CD8-positive, alpha-beta memory T cell (primary cell): Measurements from ENCODE around the gene ZNF425. TPM values are rescaled to one million over a fixed set of nuclear protein-coding genes. Genes with fewer than 3 reads are reported as not detected.

ENCODE experiments used
- CTCF ChIA-PET: fragments of 350-600 bp; sonication (Branson Sonifier 250); formaldehyde crosslinking; loops from one replicate; lab custom pipeline; 2021; ENCODE audit warnings: antibody characterized with exemption; lab: Charles Lee
- POLR2A ChIA-PET: fragments of 350-600 bp; sonication (Branson Sonifier 250); formaldehyde crosslinking; loops from one replicate; lab custom pipeline; 2021; ENCODE audit warnings: antibody characterized with exemption; lab: Charles Lee
- DNase-seq, 5 donors: peaks; one replicate each; pipeline versions ENCODE4 v3.0.0 to v3.0.0-alpha.2; 2020 to 2022; ENCODE audit warnings: mixed read lengths in 1 of 5
- H3K27ac ChIP-seq: one replicate; pipeline ENCODE4 v1.7.0; 2013; ENCODE audit warnings: low read depth, mild to moderate bottlenecking, low read length, moderate library complexity
- H3K27me3 ChIP-seq: 2 replicates; pipeline ENCODE4 v1.7.0; 2013; ENCODE audit warnings: low read length, mild to moderate bottlenecking; ENCODE audit not compliant: insufficient read depth, poor library complexity, severe bottlenecking
- H3K36me3 ChIP-seq: 2 replicates; pipeline ENCODE4 v1.7.0; 2013; ENCODE audit warnings: mild to moderate bottlenecking, low read length, moderate library complexity; ENCODE audit not compliant: insufficient read depth
- H3K4me1 ChIP-seq: 2 replicates; pipeline ENCODE4 v1.7.0; 2013; ENCODE audit warnings: mild to moderate bottlenecking, low read length, moderate library complexity; ENCODE audit not compliant: insufficient read depth
- H3K4me3 ChIP-seq: 2 replicates; pipeline ENCODE4 v1.7.0; 2013; ENCODE audit warnings: mild to moderate bottlenecking, low read length
- H3K9me3 ChIP-seq: 2 replicates; pipeline ENCODE4 v1.7.0; 2013; ENCODE audit warnings: mild to moderate bottlenecking, low read length
- H3K27ac Mint-ChIP-seq, 8 donors: one replicate each; pipeline ENCODE4 v1.8.0; 2020 to 2021; ENCODE audit warnings: mixed read lengths in 8 of 8, mild to moderate bottlenecking in 6 of 8, inconsistent platforms in 3 of 8, moderate library complexity in 3 of 8
- H3K27me3 Mint-ChIP-seq, 2 donors: one replicate each; pipeline ENCODE4 v1.8.0; 2020 to 2021; ENCODE audit warnings: mixed read lengths in 2 of 2, mild to moderate bottlenecking in 1 of 2, moderate library complexity in 1 of 2
- H3K36me3 Mint-ChIP-seq, 3 donors: one replicate each; pipeline ENCODE4 v1.8.0; 2020 to 2021; ENCODE audit warnings: mixed read lengths in 3 of 3, inconsistent platforms in 1 of 3, mild to moderate bottlenecking in 1 of 3
- H3K4me1 Mint-ChIP-seq, 3 donors: one replicate each; pipeline ENCODE4 v1.8.0; 2020 to 2021; ENCODE audit warnings: mixed read lengths in 3 of 3, inconsistent platforms in 1 of 3, mild to moderate bottlenecking in 1 of 3
- H3K4me3 Mint-ChIP-seq, 7 donors: one replicate each; pipeline ENCODE4 v1.8.0; 2020 to 2021; ENCODE audit warnings: mixed read lengths in 7 of 7, mild to moderate bottlenecking in 6 of 7, moderate library complexity in 4 of 7, inconsistent platforms in 2 of 7
- H3K9me3 Mint-ChIP-seq, 5 donors: one replicate each; pipeline ENCODE4 v1.8.0; 2020 to 2022; ENCODE audit warnings: mixed read lengths in 5 of 5, mild to moderate bottlenecking in 3 of 5, moderate library complexity in 2 of 5, inconsistent platforms in 1 of 5
- polyA plus RNA-seq: library from polyadenylated mRNA; unstranded; fragments of 300-500 nt; fragmentation: Illumina TruSeq; gene quantifications from one replicate; pipeline ENCODE4 v1.2.3, GENCODE V29; 2021
- total RNA-seq, 2 experiments: library from RNA; stranded (reverse); gene quantifications; one replicate each; pipeline ENCODE4 v1.2.3, GENCODE V29; 2021

Gene ZNF425
- total and polyA plus RNA-seq, 3 experiments from 2014 or later: 1.4 to 1.8 (median 1.7) TPM

GRCh38 chr7:149126662-149127266, 640 bp upstream of the ZNF425 start:
- H3K36me3 Mint-ChIP-seq: peaks cover 8 to 31% (median 11%) of the 10 kb centered on the region in 3 donors
- Histone ChIP-seq H3K27me3 (no peaks in the 10 kb centered on the region), H3K9me3 (peaks cover 13% of the 10 kb centered on the region), H3K27ac (peak overlapping the region; percentile 96), H3K4me1 (peaks cover 14% of the 10 kb centered on the region), H3K36me3 (peaks cover 10% of the 10 kb centered on the region), H3K4me3 (peak overlapping the region; percentile 99)
- peaks cover 9 to 14% (median 10%) of the 10 kb centered on the region in 5 donors for H3K9me3 Mint-ChIP-seq
- peak overlapping the region; percentile 86 to 99 (median 98) for H3K27ac Mint-ChIP-seq
- peak; percentile 33 to 69 (median 46) for DNase-seq
- H3K27me3 Mint-ChIP-seq: peaks cover 0 to 2% of the 10 kb centered on the region in 2 donors
- ChIA-PET CTCF (interaction anchor here (0.6 to 4.5 kb wide), 15 partner anchors 8 to 121 kb away, joined by 3 to 61 read pairs (median 3); partner anchors contain the start of genes ZNF282 and ZNF398), POLR2A (interaction anchor here (0.5 to 1.8 kb wide), 4 partner anchors 21 to 408 kb away, joined by 4 to 34 read pairs (median 5); partner anchors contain the start of genes ZNF398 and ZNF786)
- peaks cover 17 to 28% (median 23%) of the 10 kb centered on the region in 3 donors for H3K4me1 Mint-ChIP-seq
- peak overlapping the region; percentile 95 to 100 (median 99) for H3K4me3 Mint-ChIP-seq

DNA sequence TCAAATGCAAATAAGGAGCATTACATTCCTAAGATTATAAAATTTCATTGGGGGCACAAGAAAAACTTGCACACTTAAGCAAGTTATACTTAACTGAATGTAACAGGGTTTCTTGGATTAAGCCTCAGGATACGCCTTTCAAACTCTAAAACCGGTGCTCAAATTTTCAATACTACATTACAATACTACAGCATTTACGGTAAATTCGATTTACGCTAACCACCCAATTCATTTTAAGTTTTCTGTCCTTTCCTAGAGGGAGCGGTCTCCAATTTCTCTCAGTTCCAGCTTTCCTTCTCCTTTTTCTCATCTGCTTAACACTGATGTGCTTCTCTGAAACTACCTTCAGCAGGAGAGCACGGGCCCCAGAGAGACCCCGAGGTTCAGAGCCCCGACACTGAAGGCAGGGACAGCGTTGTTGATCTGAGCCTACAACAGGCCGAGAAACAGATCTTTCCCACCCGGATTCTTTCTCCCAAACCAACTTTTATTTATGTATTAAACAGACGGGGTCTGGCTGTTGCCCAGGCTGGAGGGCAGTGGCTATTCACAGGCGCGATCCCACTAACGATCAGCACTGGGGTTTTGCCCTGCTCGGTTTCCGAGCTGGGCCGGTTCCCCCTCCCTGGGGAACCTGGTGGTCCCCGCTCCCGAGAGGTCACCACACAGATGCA, 798 bp downstream of the ZNF425 start:
- Mint-ChIP-seq H3K4me1 (peaks cover 17 to 28% (median 23%) of the 10 kb centered on the region in 3 donors), H3K36me3 (peaks cover under 1 to 18% (median 2%) of the 10 kb centered on the region in 3 donors), H3K4me3 (peak overlapping the region; percentile 95 to 100 (median 99)), H3K9me3 (peaks cover 0 to under 1% (median 0%) of the 10 kb centered on the region in 5 donors), H3K27me3 (peaks cover 0 to 2% of the 10 kb centered on the region in 2 donors), H3K27ac (peak overlapping the region; percentile 86 to 99 (median 97))
- no peaks in the 10 kb centered on the region for H3K27me3 ChIP-seq
- ChIA-PET CTCF (interaction anchor here (1.0 to 4.5 kb wide), 8 partner anchors 9 to 162 kb away, joined by 3 to 61 read pairs (median 5); partner anchors contain the start of gene ZNF398), POLR2A (interaction anchor here (0.6 to 1.8 kb wide), 5 partner anchors 22 to 159 kb away, joined by 3 to 34 read pairs (median 4); partner anchors contain the start of genes ZNF398 and ZNF786)
- H3K4me3 ChIP-seq: peak overlapping the region; percentile 99
- peaks cover 14% of the 10 kb centered on the region for H3K4me1 ChIP-seq
- DNase-seq: peak in 1 of 5 donors; percentile 11
- peak overlapping the region; percentile 96 for H3K27ac ChIP-seq
- H3K9me3 ChIP-seq: peaks cover 2% of the 10 kb centered on the region
- H3K36me3 ChIP-seq: no peaks in the 10 kb centered on the region

GRCh38 chr7:149109969-149110368, 16.2 kb downstream of the ZNF425 start:
- Histone ChIP-seq H3K9me3 (no peaks in the 10 kb centered on the region), H3K4me3 (no peak overlapping the region), H3K27me3 (no peaks in the 10 kb centered on the region), H3K4me1 (no peaks in the 10 kb centered on the region), H3K27ac (no peak overlapping the region), H3K36me3 (no peaks in the 10 kb centered on the region)
- Mint-ChIP-seq H3K9me3 (no peaks in the 10 kb centered on the region), H3K36me3 (peaks cover 3 to 7% (median 5%) of the 10 kb centered on the region in 3 donors), H3K27me3 (peaks cover 0 to 2% of the 10 kb centered on the region in 2 donors), H3K4me1 (no peaks in the 10 kb centered on the region), H3K4me3 (no peak overlapping the region), H3K27ac (no peak overlapping the region)
- DNase-seq: no peak
- ChIA-PET CTCF (no interaction called here), POLR2A (no interaction called here)

DNA sequence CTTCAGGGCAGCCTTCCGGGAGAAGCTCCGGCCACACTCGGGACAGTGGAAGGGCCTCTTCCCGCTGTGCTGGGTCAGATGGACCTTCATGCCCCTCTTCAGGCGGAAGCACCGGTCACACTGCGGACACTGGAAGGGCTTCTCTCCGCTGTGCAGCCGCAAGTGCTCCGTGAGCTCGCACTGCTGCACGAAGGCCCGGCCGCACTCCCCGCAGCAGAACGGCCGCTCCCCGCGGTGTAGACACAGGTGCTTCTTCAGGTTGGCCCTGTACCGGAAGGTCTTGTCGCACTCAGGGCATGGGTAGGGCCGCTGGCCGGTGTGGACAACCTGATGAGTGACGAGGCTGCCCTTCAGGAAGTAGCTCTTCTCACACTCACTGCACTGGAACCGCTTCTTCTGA, 21.4 kb downstream of the ZNF425 start:
- Histone ChIP-seq H3K4me3 (no peak overlapping the region), H3K4me1 (no peaks in the 10 kb centered on the region), H3K27ac (no peak overlapping the region), H3K9me3 (no peaks in the 10 kb centered on the region), H3K36me3 (no peaks in the 10 kb centered on the region), H3K27me3 (no peaks in the 10 kb centered on the region)
- no peaks in the 10 kb centered on the region for H3K9me3 Mint-ChIP-seq
- CTCF ChIA-PET: interaction anchor here (1.7 kb wide), 1 partner anchor 14 kb away, joined by 3 read pairs; the partner anchor contains the start of gene ZNF786
- H3K27me3 Mint-ChIP-seq: no peaks in the 10 kb centered on the region
- no peak for DNase-seq
- POLR2A ChIA-PET: no interaction called here
- peaks cover 0 to 9% (median 0%) of the 10 kb centered on the region in 3 donors for H3K36me3 Mint-ChIP-seq
- H3K27ac Mint-ChIP-seq: no peak overlapping the region
- H3K4me3 Mint-ChIP-seq: no peak overlapping the region
- H3K4me1 Mint-ChIP-seq: no peaks in the 10 kb centered on the region

GRCh38 chr7:149104214-149104613, 21.9 kb downstream of the ZNF425 start:
- no peaks in the 10 kb centered on the region for H3K27me3 Mint-ChIP-seq
- Histone ChIP-seq H3K36me3 (no peaks in the 10 kb centered on the region), H3K27me3 (no peaks in the 10 kb centered on the region), H3K27ac (no peak overlapping the region), H3K4me1 (no peaks in the 10 kb centered on the region), H3K4me3 (no peak overlapping the region), H3K9me3 (no peaks in the 10 kb centered on the region)
- no peaks in the 10 kb centered on the region for H3K9me3 Mint-ChIP-seq
- ChIA-PET POLR2A (no interaction called here), CTCF (interaction anchor here (1.4 to 1.7 kb wide), 2 partner anchors 11 to 13 kb away, joined by 3 to 4 read pairs; partner anchors contain the start of gene ZNF786)
- H3K4me3 Mint-ChIP-seq: no peak overlapping the region
- H3K36me3 Mint-ChIP-seq: peaks cover 0 to 9% (median 0%) of the 10 kb centered on the region in 3 donors
- no peak for DNase-seq
- no peaks in the 10 kb centered on the region for H3K4me1 Mint-ChIP-seq
- H3K27ac Mint-ChIP-seq: peak overlapping the region in 1 of 8 donors; percentile 24

DNA sequence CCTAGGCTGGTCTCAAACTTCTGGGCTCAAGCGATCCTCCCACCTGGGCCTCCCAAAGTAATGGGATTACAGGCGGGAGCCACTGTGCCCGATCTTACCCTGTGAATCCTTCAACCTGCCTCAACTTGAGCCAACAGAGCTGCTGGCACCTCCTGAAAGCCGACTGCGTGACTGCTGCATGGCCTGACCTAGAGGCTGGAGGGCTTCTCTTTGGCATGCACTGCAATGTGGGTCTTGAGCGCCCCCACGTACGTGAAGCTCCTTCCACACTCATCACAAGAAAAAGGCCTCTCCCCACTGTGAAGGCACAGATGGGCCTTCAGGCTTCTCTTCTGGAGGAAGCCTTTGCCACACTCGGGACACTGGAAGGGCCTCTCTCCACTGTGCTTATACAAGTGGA, 22.7 kb downstream of the ZNF425 start:
- Histone ChIP-seq H3K27ac (no peak overlapping the region), H3K4me3 (no peak overlapping the region), H3K4me1 (no peaks in the 10 kb centered on the region), H3K9me3 (no peaks in the 10 kb centered on the region), H3K36me3 (no peaks in the 10 kb centered on the region), H3K27me3 (no peaks in the 10 kb centered on the region)
- Mint-ChIP-seq H3K27ac (no peak overlapping the region), H3K36me3 (peaks cover 0 to 9% (median 0%) of the 10 kb centered on the region in 3 donors), H3K9me3 (no peaks in the 10 kb centered on the region), H3K4me1 (no peaks in the 10 kb centered on the region), H3K27me3 (no peaks in the 10 kb centered on the region), H3K4me3 (no peak overlapping the region)
- ChIA-PET CTCF (interaction anchor here (1.4 to 1.7 kb wide), 2 partner anchors 10 to 13 kb away, joined by 3 to 4 read pairs; partner anchors contain the start of gene ZNF786), POLR2A (no interaction called here)
- DNase-seq: no peak

DNA sequence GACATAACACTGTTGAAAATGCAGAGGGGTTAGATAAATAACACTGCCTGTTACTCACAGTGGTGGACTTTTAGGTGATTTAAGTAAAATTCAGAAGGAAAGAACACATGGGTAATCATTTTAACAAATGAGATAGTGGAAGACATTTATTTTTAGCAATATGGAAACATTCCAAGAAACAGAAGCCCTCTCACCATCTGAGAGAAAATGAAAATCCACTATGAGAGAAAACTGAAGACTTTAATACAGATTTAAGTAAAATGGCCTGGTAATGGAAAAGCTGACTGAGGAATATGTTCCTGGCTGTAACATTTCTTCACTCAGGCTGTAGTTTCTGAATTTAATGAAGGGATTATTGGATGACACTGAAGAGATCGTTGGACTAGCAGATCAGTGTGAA, 23.5 kb downstream of the ZNF425 start:
- Mint-ChIP-seq H3K9me3 (no peaks in the 10 kb centered on the region), H3K27ac (no peak overlapping the region), H3K27me3 (no peaks in the 10 kb centered on the region), H3K4me3 (no peak overlapping the region), H3K4me1 (no peaks in the 10 kb centered on the region), H3K36me3 (peaks cover 0 to 9% (median 0%) of the 10 kb centered on the region in 3 donors)
- Histone ChIP-seq H3K36me3 (no peaks in the 10 kb centered on the region), H3K4me1 (no peaks in the 10 kb centered on the region), H3K4me3 (no peak overlapping the region), H3K27me3 (no peaks in the 10 kb centered on the region), H3K27ac (no peak overlapping the region), H3K9me3 (no peaks in the 10 kb centered on the region)
- ChIA-PET POLR2A (no interaction called here), CTCF (no interaction called here)
- no peak for DNase-seq
